Mucosa of stomach (tissue), 1 donor: ENCODE measurements around the gene TASP1.
"Not testable (repeated sequence)": the region's sequence is repeated elsewhere in the genome, so short reads cannot be mapped to it uniquely, and the experiment has no call there.

ENCODE experiments used
- H3K27me3 ChIP-seq: one replicate; pipeline ENCODE4 v1.7.0; 2013; ENCODE audit warnings: mild to moderate bottlenecking, low read length; ENCODE audit not compliant: control insufficient read depth, insufficient read depth
- H3K36me3 ChIP-seq: one replicate; pipeline ENCODE4 v1.7.0; 2013; ENCODE audit warnings: low read length; ENCODE audit not compliant: control insufficient read depth, insufficient read depth
- H3K4me1 ChIP-seq: one replicate; pipeline ENCODE4 v1.7.0; 2013; ENCODE audit warnings: mild to moderate bottlenecking, low read length; ENCODE audit not compliant: control insufficient read depth, insufficient read depth
- H3K4me3 ChIP-seq: one replicate; pipeline ENCODE4 v1.7.0; 2013; ENCODE audit warnings: low read length
- H3K9ac ChIP-seq: one replicate; pipeline ENCODE4 v1.7.0; 2013; ENCODE audit warnings: mild to moderate bottlenecking, low read length, moderate library complexity
- H3K9me3 ChIP-seq: one replicate; pipeline ENCODE4 v1.7.0; 2013; ENCODE audit warnings: mild to moderate bottlenecking, low read length, moderate library complexity; ENCODE audit not compliant: control insufficient read depth
- donor health status: Pancreatic carcinoma.

The TASP1 gene

GRCh38 chr20:13373400-13373799, 265.3 kb downstream of the TASP1 start:
- H3K4me3 ChIP-seq: no peak overlapping the region
- no peaks in the 10 kb centered on the region for H3K9me3 ChIP-seq

GRCh38 chr20:13364278-13365170, 274.2 kb downstream of the TASP1 start:
- no peaks in the 10 kb centered on the region for H3K36me3 ChIP-seq
- no peaks in the 10 kb centered on the region for H3K27me3 ChIP-seq
- no peak overlapping the region for H3K4me3 ChIP-seq
- no peaks in the 10 kb centered on the region for H3K4me1 ChIP-seq
- H3K9ac ChIP-seq: no peak overlapping the region
- no peaks in the 10 kb centered on the region for H3K9me3 ChIP-seq

More at GRCh38 chr20:13373400-13373799, 265.3 kb downstream of the TASP1 start:
- no peaks in the 10 kb centered on the region for H3K4me1 ChIP-seq
- H3K9ac ChIP-seq: no peak overlapping the region
- no peaks in the 10 kb centered on the region for H3K36me3 ChIP-seq
- no peaks in the 10 kb centered on the region for H3K27me3 ChIP-seq

DNA sequence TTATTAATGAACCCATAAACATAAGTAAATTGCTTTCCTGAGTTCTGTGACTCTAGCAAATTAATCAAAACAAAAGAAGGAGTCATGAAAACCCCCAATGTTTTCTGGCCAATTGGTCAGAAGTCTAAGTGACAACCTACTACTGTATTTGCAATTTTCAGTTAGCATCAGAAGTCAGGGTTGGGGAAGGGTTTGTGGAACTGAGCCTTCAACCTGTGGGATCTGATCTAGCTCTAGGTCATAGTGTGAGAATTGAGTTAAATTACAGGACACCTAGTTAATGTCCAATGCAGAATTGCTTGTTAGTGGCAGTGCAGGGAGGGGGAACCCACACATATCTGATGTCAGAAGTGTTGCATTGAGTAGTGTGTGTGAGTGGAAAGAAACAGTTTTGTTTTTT, 275.3 kb downstream of the TASP1 start:
- no peak overlapping the region for H3K4me3 ChIP-seq
- no peaks in the 10 kb centered on the region for H3K4me1 ChIP-seq
- H3K9ac ChIP-seq: no peak overlapping the region
- no peaks in the 10 kb centered on the region for H3K36me3 ChIP-seq
- H3K9me3 ChIP-seq: no peaks in the 10 kb centered on the region
- no peaks in the 10 kb centered on the region for H3K27me3 ChIP-seq

- not testable (repeated sequence) for H3K9ac ChIP-seq, H3K4me3 ChIP-seq, H3K27me3 ChIP-seq, H3K9me3 ChIP-seq, H3K36me3 ChIP-seq, H3K4me1 ChIP-seq
Observed at GRCh38 chr20:13362165-13362564, 276.6 kb downstream of the TASP1 start.

GRCh38 chr20:13358936-13359335, 279.8 kb downstream of the TASP1 start:
- H3K4me3 ChIP-seq, H3K27me3 ChIP-seq, H3K36me3 ChIP-seq, H3K9me3 ChIP-seq, H3K4me1 ChIP-seq, H3K9ac ChIP-seq: not testable (repeated sequence)

DNA sequence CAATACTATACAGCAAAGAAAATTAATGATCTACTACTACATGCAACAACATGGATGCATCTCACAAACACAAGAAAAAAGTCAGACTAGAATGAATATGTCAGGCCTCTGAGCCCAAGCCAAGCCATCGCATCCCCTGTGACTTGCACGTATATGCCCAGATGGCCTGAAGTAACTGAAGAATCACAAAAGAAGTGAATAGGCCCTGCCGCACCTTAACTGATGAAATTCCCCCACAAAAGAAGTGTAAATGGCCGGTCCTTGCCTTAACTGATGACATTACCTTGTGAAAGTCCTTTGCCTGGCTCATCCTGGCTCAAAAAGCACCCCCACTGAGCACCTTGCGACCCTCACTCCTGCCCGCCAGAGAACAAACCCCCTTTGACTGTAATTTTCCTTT, 280.9 kb downstream of the TASP1 start:
- not testable (repeated sequence) for H3K4me3 ChIP-seq, H3K4me1 ChIP-seq, H3K9me3 ChIP-seq, H3K36me3 ChIP-seq, H3K27me3 ChIP-seq, H3K9ac ChIP-seq

- Histone ChIP-seq H3K27me3 (no peaks in the 10 kb centered on the region), H3K9me3 (no peaks in the 10 kb centered on the region), H3K36me3 (no peaks in the 10 kb centered on the region), H3K9ac (no peak overlapping the region), H3K4me1 (no peaks in the 10 kb centered on the region), H3K4me3 (no peak overlapping the region)
Observed at GRCh38 chr20:13356591-13356990, 282.1 kb downstream of the TASP1 start.

- Histone ChIP-seq H3K36me3 (no peaks in the 10 kb centered on the region), H3K4me3 (no peak overlapping the region), H3K9ac (no peak overlapping the region), H3K4me1 (no peaks in the 10 kb centered on the region), H3K9me3 (no peaks in the 10 kb centered on the region), H3K27me3 (no peaks in the 10 kb centered on the region)
Observed at GRCh38 chr20:13355941-13356486, 282.7 kb downstream of the TASP1 start.

DNA sequence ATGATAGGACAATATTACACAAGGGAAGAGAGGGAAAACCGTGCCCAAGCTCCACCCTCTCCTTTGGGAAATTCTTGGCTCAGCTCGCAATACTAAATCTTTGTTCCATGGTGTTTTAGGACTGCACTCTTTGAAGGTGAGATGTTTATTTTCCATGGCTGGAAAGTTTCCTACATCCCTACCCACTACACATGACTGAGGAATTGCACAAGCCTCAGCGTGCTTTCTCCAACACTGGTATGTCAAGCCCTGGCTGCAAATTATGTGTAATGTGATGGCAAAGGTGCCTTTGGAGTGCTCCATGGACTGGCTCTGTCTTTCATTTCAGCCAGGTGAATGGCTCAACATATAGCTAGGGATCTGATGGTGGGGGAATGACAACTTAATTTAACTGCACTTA, 283.3 kb downstream of the TASP1 start:
- no peaks in the 10 kb centered on the region for H3K4me1 ChIP-seq
- no peaks in the 10 kb centered on the region for H3K36me3 ChIP-seq
- no peaks in the 10 kb centered on the region for H3K9me3 ChIP-seq
- no peak overlapping the region for H3K9ac ChIP-seq
- no peaks in the 10 kb centered on the region for H3K27me3 ChIP-seq
- H3K4me3 ChIP-seq: no peak overlapping the region

GRCh38 chr20:13353261-13353945, 285.3 kb downstream of the TASP1 start:
- Histone ChIP-seq H3K27me3 (no peaks in the 10 kb centered on the region), H3K9ac (no peak overlapping the region), H3K9me3 (no peaks in the 10 kb centered on the region), H3K36me3 (no peaks in the 10 kb centered on the region), H3K4me3 (no peak overlapping the region), H3K4me1 (no peaks in the 10 kb centered on the region)

- Histone ChIP-seq H3K4me1 (no peaks in the 10 kb centered on the region), H3K36me3 (no peaks in the 10 kb centered on the region), H3K4me3 (no peak overlapping the region), H3K9ac (no peak overlapping the region), H3K9me3 (no peaks in the 10 kb centered on the region), H3K27me3 (no peaks in the 10 kb centered on the region)
Observed at GRCh38 chr20:13349235-13349604, 289.5 kb downstream of the TASP1 start.
